GM12864 (cell line): ENCODE data around the gene MAP2.

Experiments used
- DNase-seq: peaks from one replicate; pipeline ENCODE4 v3.0.0-alpha.2; 2011; ENCODE audit warnings: low read depth
- H3K4me3 ChIP-seq: 2 replicates; pipeline ENCODE4 v1.5.1; 2011; ENCODE audit warnings: mild to moderate bottlenecking, low read depth, low read length, control low read depth
- TF ChIP-seq, protein P1 (sequence below): IDR thresholded peaks from 2 replicates; pipeline ENCODE4 v1.5.1; 2011; ENCODE audit warnings: low read depth, mild to moderate bottlenecking, moderate library complexity, low read length, control low read depth, inconsistent platforms; ENCODE audit errors: missing control alignments

MAP2 gene

DNA sequence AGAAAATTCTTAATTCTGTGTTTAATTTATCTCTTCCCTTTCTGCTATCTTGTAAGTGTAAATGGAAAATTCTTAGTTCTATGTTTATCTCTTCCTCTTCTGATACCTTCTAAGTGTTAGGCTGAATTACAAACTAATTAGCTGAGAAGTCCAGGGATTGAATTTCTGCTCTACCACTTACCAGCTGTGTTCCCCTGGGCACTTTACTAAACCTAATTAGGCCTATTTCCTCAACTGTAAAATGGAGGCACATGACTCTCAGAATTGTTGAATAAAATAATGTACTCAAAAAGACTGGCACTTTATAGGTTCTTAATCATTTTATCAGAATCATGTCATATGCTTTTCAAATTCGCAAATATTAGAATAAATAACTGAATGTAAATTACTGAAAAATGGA lies 146.3 kb downstream of the MAP2 start:
- no peak overlapping the region for H3K4me3 ChIP-seq
- TF ChIP-seq, protein P1, sequence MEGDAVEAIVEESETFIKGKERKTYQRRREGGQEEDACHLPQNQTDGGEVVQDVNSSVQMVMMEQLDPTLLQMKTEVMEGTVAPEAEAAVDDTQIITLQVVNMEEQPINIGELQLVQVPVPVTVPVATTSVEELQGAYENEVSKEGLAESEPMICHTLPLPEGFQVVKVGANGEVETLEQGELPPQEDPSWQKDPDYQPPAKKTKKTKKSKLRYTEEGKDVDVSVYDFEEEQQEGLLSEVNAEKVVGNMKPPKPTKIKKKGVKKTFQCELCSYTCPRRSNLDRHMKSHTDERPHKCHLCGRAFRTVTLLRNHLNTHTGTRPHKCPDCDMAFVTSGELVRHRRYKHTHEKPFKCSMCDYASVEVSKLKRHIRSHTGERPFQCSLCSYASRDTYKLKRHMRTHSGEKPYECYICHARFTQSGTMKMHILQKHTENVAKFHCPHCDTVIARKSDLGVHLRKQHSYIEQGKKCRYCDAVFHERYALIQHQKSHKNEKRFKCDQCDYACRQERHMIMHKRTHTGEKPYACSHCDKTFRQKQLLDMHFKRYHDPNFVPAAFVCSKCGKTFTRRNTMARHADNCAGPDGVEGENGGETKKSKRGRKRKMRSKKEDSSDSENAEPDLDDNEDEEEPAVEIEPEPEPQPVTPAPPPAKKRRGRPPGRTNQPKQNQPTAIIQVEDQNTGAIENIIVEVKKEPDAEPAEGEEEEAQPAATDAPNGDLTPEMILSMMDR = no peak
- DNase-seq = no peak

DNA sequence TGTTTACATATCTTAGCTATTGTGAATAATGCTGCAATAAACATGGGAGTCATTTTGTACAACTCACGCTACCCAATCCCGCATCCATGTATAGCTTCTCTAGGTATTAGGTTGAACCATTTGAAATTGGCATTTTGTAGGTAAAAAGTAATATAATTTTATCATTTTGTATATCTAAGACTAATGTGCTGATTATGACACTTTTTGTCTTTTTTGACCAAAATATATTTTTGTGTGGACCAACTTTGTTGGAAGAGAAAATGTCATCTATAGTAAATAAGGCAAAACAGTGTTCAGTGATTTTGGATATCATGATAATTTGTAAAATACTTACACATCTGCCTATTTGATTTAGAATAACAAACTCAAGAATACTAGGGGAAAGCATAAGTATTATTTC lies 150.7 kb downstream of the MAP2 start:
- DNase-seq = no peak
- TF ChIP-seq, protein P1 = no peak

DNA sequence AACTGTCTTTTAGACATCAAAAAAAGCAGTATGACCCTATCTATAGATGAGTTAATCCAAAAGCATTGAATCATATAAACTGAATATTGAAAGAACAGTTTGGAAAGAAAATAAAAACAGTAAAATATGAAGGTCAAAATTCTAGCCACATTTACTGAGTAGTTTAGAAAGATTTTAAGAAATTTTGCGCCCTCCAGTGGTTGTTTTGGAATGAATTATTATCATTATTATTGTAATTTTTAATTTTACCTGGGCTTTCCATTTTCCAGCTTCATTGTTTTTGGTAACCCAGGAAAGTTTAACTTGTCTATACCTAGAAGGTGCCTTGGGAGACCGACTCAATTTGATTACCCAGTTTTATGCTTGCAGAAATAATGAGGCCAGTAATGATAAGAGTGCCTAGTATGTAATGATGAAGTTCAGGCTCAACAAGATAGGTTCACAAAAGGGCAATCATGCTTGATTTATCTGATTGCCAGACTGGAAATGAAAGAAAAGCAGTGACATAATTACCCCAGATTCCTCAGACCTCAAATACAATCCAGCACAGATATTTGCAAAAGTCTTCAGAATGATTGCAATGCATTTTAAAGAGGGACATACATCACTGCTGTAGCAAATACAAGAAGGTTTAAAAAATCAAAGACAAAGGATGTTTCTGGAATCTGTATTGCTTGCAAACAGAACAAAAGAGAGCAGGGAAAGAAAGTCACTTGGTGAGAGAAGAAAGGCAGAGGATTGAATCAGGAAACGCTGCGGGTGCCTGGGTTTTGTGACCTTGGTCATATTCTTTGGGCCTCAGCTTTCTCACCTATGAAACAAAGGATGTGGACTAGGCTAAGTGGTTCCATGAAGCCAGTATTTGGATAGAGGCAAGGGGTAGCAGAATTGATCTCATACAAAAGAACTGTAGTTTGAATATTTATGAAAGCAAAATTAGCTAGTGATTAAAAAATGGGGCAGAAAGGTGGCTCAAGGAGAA lies 153.8 kb downstream of the MAP2 start:
- no peak overlapping the region for H3K4me3 ChIP-seq
- TF ChIP-seq, protein P1 = no peak
- no peak for DNase-seq

More for the DNA sequence above, 150.7 kb downstream of the MAP2 start:
- no peak overlapping the region for H3K4me3 ChIP-seq

DNA sequence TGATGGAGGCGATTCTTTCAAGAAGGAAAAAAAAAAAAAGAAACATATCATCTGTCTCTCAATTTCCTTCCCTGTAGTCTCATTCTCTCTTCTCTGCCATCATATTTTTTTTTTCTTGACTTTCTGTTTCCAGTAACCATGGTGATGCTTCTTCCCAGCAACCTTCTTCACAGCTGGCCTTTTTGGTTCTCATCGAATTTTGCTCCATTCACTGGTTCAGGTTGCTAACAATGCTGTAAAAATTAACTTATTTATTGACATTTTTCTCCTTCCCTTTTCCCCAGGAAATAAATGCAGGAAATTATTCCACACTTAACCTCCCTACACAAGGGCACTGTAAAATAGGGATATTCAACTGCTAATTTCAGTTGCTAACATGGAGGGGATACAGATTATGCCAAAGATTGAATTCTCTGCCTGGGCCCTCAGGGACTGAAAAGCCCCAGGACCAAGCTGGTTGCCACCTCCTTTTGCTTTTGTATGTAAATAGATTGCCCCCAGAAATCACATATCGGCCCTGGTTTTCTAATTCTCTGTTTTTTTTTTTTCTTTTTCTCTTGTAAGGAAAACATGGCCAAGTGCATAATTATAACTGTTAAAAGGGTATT lies 154.7 kb downstream of the MAP2 start:
- no peak for DNase-seq
- TF ChIP-seq, protein P1 = no peak

DNA sequence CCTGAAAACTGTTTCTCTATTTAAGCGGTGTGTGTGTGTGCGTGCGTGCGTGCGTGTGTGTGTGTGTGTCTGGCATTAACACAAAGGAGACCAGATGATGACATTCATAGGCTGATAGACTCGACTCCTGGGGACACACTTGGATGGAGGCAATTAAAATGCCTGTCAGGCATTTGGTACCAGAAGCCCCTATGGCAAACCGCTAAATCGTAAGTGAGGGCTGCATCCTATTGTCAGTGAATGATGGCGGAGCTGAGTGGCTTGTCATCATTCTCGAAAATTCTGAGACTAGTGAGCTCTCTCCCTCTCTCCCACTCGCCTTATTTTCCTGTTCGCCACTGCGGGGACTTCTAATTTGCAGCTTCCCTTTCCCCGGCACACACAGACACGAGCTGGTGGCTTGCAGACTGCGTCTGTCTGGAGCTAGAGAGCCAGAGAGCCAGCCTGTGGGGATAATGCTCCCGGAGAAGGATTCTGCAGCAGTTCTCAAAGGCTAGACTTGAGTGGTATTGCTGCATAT lies 155.4 kb downstream of the MAP2 start:
- H3K4me3 ChIP-seq = no peak overlapping the region
- DNase-seq = no peak
- TF ChIP-seq, protein P1 = no peak

More for the DNA sequence above, 154.7 kb downstream of the MAP2 start:
- H3K4me3 ChIP-seq = no peak overlapping the region

DNA sequence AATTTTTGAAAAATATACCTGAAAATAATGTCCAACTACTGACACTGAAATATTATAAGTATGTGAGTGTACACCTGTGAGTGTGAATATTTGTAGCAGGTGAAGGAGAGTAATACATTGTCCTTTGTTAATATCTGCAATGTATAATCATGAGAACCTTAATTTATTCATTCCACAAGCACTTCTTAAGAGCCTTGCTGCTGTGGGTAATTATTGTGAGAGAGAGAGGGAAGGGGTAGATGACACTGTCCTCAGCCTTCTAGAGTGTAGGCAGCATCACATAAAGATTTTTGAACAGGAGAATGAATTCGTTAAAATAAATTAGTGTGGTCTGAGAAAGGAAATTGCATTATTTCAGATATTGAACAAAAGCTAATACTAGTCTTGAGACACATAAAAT lies 157.2 kb downstream of the MAP2 start:
- TF ChIP-seq, protein P1 = no peak
- no peak for DNase-seq
- H3K4me3 ChIP-seq = no peak overlapping the region
